ENCODE measurements around the gene DNASE1L1.

DNASE1L1 gene, protein sequence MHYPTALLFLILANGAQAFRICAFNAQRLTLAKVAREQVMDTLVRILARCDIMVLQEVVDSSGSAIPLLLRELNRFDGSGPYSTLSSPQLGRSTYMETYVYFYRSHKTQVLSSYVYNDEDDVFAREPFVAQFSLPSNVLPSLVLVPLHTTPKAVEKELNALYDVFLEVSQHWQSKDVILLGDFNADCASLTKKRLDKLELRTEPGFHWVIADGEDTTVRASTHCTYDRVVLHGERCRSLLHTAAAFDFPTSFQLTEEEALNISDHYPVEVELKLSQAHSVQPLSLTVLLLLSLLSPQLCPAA

DNA sequence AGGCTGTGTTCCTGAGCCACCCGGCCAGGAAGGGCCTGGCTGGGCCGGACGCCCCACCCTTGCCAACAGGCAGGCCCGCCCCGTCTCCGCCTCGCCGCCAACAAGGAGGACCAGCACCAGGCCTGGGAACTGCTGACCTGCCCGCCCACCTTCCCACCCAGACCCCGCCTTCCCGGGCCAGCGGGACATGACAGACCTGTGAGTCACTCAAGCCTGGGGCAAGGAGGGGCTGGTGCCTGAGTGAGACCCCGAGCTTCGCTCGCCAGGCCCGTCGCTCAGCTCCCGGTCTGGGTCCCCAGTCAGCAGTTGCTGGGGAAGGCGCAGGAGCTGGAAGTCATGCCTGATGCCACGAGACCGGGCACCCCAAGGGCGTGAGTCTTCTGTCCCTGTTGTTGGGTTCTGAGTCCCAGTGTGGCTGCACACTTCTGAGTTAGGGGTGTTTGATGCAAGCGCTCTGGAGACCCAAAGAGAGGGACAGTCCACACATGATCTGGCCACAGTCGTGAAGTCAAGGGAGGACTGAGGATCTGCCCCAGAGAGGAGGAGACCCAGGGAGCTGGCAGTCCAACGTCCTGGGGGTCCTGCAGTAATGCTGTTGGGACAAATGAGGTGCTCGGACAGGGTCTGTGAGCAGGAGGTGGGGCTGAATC lies at the start of gene DNASE1L1:
Gene DNASE1L1, minus strand, starts transcription at position 33 of the 650 bp plus-strand sequence. CDS start 3,686 bp downstream, outside the sequence.
- no peak for DNase-seq (ENCODE audit: low read depth in 2 of 2)

DNA sequence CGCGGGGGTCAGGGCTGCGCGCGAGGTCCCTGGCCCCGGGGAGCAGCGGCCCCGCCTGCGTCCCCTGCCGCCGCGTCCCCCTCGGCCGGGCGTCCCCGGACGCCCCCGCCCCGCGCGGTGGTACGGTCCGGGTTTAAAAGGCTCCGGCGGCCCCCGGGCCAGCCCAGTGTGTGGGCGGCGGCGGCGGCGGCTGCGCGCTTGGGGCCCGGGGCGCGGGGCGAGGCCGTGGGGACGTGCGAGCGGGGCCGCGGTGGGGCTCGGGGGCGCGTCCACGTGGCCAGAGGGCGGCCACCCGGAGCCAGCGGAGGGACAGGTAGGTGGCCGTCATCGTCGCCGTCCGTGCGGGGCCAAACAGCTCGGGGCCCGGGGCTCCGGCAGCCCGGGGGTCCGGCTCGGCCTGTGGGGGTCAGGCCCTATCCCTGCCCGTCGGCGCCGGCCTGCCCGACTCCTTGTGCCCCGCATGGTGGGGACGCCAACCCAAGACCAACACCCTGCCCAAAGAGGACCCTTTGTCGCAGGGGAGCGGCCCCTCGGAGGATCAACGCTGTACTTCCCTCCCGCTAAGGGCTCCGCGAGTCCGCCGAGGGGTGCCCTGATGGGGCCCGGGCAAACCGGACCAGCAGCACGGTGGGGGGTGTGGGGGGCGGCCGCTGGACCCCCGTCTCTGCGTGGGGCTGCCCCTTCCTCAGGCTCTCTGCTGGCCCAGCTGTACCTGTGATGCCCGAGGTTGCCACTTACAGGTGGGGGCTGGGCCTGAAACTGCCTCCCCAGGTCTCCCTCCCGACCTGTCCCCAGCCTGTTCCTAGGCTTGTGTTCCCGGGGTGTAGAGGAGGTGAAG lies 49.3 kb upstream of the DNASE1L1 start, which contains the start of gene PLXNA3:
Gene PLXNA3, plus strand, starts transcription at position 166 of the 838 bp plus-strand sequence. CDS start 1,903 bp downstream, outside the sequence.
- DNase-seq (ENCODE audit: low read depth in 2 of 2), result peak; percentile 37 to 39

DNA sequence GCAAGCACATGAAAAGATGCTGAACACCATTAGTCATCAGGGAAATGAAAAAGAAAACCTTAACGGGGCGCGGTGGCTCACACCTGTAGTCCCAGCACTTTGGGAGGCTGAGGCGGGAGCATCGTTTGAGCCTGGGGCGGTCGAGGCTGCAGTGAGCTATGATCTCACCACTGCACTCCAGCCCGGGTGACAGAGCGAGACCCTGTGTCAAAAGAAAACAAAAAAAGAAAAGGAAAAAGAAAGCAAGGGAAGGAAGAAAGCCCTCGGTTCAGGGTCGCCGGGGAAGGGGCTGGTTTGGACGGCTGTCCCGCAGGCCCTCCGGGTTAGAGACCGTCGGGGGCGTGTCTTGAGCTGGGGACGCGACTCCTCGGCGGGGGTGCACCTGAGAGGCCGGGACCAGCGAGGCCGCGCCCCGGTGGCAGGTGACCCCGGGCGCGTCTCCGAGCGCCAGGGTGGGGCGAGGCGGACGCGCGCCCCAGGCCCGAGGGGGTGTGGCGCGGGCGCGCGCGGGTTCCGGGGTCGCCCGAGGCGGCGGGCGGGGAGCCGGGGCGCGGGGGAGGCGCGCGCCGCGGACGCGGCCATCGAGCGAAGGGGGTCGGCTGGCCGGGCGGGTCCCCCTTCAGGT lies 48.5 kb upstream of the DNASE1L1 start:
- DNase-seq (ENCODE audit: low read depth in 2 of 2), result peak in 1 of 2 donors; percentile 42

DNA sequence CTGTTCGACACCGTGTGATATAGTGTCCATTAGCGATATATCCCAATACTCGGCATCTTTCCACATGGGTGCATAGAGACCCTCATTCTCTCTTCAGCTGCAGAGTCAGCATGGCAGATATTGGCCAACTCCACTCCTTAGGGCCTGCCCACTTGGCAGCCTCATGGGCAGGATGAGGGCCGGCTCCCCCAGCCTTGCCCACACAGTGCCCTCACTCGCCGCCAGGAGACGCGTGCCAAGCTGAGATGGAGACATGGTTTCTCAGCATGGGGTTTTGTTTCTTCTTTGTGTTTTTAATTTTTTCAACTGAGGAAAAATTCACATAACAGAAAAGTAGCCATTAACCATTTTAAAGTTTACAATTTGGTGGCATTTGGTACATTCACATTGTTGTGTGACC lies 43.8 kb upstream of the DNASE1L1 start:
- no peak for DNase-seq (ENCODE audit: low read depth in 2 of 2)

DNA sequence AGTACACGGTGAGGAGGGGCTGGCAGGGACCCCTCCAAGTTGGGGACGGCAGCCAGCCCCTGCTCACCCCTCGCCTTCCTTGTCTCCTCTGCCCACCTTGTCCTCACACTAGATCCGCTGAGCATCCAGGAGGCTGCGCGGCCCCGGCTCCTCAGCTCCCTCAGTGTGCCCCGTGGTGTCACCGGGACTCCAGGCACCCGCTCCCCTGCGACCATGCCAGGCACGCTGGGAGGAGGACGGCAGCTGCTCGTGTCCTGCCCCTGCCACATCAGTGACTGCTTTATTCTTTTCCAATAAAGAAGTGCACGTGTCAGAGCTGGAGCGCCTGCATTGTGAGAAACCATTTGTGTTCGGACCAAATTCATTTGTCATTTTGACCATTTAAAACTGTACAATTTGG lies 41.3 kb upstream of the DNASE1L1 start:
- no peak for DNase-seq (ENCODE audit: low read depth in 2 of 2)

DNA sequence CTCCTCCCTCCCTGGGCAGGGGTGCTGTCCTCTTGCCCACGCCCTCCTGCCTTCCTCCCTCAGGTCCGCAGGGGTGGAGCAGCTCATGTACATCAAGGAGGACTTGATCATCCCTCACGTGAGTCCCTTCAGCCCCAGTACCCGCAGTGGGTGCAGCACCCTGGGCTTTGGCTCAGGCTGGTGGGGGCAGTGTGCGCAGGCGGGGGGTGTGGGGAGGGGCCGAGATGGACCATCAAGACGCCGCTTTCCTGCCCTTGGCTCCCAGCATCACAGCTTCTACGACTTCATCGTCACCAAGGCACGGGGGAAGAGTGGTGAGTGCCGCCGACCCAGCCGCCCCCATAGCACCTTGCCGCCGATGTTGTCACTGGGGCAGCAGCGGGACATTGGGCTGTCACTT lies 40.6 kb upstream of the DNASE1L1 start:
- no peak for DNase-seq (ENCODE audit: low read depth in 2 of 2)

DNA sequence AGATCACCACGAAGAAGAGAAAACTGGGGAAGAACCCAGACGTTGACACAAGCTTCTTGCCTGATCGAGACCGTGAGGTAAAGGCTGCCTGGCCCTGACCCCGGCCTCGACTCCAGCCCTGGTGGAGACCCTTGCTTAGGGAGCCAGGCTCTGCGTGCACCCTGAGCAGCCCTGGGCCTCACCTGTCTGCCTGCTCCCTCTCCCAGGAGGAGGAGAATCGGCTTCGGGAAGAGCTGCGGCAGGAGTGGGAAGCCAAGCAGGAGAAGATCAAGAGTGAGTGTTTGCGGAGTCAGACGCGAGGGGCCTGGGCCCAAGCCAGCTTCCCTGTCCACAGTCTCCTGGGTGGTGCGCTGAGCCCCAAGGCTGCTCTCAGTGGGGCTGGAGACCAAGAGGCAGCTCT lies 39.4 kb upstream of the DNASE1L1 start:
- DNase-seq (ENCODE audit: low read depth in 2 of 2), result no peak

DNA sequence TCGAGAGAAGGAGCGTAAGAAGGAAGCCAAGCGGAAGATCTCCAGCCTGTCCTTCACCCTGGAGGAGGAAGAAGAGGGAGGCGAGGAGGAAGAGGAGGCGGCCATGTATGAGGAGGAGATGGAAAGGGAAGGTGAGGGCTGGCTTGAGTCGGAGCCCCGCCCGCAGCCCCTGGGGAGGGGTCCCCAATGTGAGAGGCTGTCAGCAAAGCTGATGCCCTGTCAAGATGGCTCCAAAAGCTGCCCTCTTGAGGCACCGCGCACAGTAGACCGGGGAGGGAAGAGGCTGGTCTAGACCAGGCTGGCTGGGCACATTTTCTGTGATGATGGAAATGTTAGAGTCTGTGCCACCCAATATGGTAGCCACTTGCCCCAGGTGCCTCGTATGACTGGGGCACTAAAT lies 37.4 kb upstream of the DNASE1L1 start:
- DNase-seq (ENCODE audit: low read depth in 2 of 2), result no peak

DNA sequence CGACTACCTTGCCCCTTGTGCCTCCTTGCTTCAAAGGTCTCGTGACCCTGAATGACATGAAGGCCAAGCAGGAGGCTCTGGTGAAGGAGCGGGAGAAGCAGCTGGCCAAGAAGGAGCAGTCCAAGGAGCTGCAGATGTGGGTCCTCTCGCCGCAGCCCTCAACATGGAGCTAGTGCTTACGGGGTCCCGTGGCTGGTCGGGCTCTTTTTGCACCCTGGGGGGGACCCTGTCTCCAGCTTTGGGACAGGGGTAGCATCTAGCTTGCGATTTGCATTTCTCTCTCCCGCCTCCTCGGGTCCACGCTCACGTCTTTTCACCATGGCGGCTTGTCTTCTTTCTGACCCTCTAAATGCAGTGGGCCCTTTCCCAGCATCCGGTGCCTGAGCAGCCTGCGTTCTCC lies 36.7 kb upstream of the DNASE1L1 start:
- no peak for DNase-seq (ENCODE audit: low read depth in 2 of 2)

DNA sequence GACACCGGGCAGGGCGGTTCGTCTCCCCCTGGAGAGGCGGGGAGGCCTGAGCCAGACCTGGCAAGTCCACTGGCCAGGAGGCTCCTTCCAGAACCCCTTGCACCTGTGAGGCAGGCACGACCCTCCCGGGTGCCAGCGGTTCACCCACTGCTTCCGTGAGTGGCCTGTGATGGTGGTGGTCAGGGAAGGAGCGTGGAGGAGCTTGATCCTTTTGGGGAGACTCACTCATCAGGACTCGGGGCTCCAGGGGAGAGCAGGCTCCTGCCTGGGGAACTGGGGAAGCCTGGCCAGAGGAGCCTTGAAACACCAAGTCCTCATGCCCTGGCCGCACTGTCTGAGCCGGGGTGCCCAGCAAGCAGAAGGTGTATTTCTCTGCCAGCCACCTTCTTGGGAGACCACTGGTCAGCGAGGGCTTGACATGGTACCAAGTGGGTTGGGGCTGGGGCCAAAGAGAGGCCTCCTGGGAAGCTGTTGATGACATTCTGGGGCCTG lies 35.7 kb upstream of the DNASE1L1 start:
- no peak for DNase-seq (ENCODE audit: low read depth in 2 of 2)

DNA sequence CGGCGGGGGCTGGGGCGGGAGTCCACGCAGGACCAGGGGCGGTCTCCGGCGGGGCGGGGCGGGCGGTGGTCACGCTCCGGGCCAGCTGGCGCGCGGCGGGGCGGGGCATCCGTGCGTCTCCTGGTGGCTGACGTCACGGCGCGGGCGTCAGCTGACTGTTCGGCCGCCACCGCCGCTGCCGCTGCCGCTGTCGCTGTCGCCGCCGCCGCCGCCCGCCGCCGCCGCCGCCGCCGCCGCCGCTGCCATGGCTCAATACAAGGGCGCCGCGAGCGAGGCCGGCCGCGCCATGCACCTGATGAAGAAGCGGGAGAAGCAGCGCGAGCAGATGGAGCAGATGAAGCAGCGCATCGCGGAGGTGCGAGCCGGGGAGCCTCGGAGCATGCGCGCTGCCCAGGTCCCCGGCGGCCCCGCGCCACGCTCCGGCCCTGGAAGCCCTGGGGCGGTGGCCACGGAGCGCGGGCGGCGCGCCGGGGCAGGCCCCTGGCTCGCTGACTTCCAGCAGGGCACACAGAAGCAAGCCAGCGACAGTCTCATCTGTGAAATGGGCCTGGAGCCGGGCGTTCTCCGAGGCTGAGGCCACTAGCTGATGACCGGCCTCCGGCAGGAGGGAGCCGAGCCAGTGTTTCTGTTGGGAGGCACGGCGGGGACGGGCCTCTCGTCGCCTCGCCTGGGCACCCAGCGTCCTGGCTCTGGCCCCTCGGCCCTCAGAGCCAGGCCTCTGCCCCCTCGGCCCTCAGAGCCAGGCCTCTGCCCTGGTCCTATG lies 35.1 kb upstream of the DNASE1L1 start, which contains the start of gene FAM50A:
Gene FAM50A, plus strand, starts transcription at position 150 of the 763 bp plus-strand sequence. Its CDS starts 95 bp downstream, at position 245.
- DNase-seq (ENCODE audit: low read depth in 2 of 2), result peak; percentile 56 to 66

DNA sequence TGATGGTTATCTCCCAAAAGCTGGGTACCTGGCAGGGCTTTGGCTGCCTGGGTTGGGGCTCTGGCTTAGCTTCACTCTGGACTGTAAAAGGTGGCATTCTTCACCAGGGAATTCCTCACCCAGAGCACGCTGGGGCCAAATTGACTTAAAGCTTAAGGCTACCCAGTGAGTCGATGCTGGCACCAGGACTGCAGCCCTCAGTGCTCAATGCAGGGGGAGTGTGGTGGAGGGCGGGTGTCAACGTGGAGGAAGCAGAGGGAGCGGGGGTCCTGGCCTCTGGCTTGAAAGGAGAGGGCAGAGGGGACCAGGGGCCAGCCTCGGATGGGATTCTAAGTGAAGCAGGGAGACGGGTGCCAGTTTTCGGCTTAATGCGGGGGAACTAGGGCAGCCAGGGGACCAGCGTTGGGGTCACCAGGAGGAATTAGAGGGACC lies 34.4 kb upstream of the DNASE1L1 start:
- no peak for DNase-seq (ENCODE audit: low read depth in 2 of 2)

DNA sequence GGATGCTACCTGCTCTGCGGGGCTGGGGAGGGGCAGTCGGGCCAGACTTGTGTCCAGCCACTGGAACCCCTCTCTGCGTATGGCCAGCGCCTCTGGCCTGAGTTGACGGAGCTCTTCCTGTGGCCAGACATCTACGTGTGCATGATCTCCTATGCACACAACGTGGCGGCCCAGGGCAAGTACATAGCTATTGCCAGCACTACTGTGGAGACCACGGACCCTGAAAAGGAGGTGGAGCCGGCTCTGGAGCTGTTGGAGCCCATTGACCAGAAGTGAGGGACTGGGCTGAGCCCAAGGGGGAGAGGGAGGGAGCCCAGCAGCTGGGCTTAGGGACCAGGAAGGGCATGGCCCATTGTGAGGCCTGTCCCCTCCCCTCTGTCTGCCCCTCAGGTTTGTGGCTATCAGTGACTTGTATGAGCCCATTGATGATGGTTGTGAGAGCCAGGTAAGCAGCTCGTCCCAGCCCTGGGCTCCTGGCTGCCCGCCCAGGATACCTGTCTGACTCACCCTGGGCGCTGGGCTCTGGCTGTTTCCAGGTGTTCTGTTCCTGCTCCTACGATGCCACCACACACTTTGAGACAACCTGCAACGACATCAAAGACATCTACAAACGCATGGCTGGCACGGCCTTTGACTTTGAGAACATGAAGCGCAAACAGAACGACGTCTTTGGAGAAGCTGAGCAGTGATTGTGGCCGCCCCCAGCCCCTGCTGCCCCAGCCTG lies 33.1 kb upstream of the DNASE1L1 start:
- no peak for DNase-seq (ENCODE audit: low read depth in 2 of 2)

DNA sequence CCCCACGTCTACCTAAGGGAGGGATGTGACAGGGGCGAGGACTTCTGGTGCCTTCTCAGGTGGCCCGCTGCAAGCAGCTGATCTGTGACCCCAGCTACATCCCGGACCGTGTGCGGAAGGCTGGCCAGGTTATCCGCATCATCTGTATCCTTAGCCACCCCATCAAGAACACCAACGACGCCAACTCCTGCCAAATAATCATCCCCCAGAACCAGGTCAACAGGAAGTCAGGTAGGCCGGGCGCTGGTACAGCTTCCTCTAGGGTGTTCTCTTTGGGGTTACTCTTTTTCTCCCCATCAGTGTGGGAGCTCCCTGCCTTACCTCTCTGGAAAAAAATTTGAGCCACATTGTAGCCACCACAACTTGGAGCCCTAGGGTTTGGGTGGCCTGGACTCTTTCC lies 32.5 kb upstream of the DNASE1L1 start:
- no peak for DNase-seq (ENCODE audit: low read depth in 2 of 2)

DNA sequence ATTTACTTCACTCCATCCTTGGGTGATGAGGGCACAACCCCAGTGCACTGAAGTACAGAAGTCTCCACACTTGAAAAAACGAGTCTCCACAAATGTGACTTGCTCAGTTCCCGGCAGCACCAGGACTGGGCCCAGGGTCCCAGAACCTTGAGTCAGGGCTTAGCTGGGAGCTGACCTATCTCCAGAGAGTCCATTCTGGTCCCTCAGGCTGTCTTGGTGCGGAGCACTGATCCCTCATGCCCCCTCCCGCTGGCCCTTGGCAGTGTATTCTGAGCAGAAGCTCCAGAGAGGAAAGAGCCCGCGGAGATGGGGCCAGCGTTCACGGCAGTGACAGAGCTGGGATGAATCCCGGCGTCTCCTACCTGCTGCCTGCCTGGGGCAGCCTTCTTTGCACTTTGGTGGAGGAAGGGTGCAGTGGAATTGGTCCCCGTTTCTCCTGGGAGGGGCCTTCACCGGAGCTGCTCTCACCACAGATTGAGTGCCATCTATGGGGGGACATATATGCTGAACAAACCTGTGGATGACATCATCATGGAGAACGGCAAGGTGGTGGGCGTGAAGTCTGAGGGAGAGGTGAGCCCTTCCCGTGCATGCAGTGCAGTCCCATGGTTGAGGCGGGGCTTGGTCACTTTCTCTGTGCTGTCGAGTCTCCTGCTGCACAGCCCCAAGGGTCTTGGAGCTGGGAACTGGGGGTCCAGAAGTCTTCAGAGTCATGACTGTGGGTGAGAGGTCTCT lies 31.7 kb upstream of the DNASE1L1 start:
- no peak for DNase-seq (ENCODE audit: low read depth in 2 of 2)

DNA sequence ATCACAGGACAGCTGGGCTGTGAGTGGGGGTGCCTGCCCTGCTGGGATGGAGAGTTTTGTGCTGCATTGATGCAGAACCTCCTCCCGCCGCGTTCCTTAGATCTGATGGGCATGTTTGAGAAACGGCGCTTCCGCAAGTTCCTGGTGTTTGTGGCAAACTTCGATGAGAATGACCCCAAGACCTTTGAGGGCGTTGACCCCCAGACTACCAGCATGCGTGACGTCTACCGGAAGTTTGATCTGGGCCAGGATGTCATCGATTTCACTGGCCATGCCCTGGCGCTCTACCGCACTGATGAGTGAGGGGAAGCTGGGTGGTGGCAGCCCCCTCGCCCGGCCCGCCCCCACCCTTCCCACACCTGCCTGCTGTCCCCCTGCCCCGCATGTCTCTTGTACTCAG lies 30.8 kb upstream of the DNASE1L1 start:
- no peak for DNase-seq (ENCODE audit: low read depth in 2 of 2)

DNA sequence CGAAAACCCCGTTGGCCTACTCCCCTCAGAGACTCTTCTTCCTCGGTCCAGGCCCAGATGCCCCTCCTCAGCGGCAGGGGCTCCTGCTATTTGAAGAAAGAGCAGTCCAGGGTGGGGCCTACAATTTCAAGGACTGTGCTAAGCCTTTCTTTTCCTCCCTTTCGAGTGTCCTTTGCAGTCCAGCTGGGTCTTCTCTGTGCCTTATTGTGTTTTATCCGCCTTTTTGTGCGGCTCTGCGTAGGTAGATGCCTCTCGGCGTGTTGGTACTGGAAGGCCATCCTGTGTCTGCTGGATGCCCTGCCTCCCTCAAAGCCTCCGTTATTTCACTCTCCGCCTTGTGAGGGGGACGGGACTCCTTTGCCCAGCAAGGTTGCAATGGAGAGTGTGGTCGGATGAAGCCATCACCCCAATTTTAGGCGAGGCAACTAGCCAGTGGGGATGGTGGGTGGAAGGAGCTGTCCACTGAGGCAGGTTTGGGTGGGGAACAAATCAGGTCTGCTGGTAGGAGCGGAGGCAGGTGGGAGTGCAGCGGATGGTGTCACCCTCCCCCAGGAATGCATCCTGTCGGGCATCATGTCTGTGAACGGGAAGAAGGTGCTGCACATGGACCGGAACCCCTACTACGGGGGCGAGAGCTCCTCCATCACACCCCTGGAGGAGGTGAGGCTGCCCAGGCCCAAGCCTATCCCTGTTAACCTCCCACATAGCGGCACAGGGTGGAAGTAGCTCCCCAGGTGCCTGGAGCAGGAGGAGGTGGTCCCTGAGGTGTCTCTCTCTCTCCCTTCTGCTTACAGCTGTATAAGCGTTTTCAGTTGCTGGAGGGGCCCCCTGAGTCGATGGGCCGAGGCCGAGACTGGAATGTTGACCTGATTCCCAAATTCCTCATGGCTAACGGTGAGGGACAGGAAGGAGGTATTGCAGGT lies 29.2 kb upstream of the DNASE1L1 start:
- no peak for DNase-seq (ENCODE audit: low read depth in 2 of 2)

DNA sequence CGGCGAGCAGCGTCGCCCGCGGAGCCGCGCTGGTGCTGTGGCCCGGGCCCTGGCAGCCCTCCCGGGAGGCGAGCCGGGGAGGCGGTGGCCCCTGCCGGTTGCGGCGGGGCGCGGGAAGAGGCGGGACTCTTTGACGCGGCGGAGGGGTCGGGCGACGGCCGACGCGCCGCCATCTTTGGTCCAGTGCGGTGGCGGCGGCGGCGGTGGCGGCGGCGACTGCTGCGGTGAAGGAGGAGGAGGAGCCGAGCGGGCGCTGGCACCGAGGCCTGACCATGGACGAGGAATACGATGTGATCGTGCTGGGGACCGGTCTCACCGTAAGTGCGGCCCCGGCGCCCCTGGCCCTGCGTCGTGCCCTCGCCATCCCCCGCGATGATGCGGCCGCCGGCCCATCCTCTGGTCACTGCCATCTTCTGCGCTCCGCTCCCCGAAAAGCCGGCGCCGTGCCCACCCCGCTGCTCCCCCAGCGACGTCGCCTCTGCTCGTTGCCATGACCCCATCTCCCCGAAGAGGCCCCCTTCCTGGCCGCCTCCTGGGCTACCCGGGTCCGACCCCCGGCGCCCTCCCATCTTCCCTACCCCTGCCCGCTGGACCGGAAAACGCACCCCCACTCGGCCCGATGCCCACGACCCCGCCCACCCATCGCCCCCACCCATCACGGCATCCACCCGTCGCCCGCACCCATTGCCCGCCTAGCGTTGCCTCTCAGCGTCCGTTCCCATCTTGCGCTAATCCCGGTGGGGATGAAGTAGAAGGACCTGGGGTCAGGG lies 28.1 kb upstream of the DNASE1L1 start, which contains the start of gene GDI1:
Gene GDI1, plus strand, starts transcription at position 172 of the 770 bp plus-strand sequence. Its CDS starts 101 bp downstream, at position 273.
- no peak for DNase-seq (ENCODE audit: low read depth in 2 of 2)

Measured in stimulated activated CD8-positive, alpha-beta memory T cell treated with anti-CD3 and anti-CD28 coated beads, Interleukin-15, amount 100 ng/mL, for 48 hours (primary cell).